Measurements from ENCODE around the gene TECPR2.
"Not testable (repeated sequence)": the region's sequence is repeated elsewhere in the genome, so short reads cannot be mapped to it uniquely, and the experiment has no call there.

TECPR2 gene

GRCh38 chr14:102514987-102515733 is 152.4 kb downstream of the TECPR2 start:
- H3K27me3 ChIP-seq (ENCODE audit: low read depth) = no peaks in the 10 kb centered on the region
- in situ Hi-C loops (cut with MboI; ENCODE audit: low sequenced_read_pairs) = loop anchor here (10.0 to 25.0 kb wide), 2 partner anchors 280 to 553 kb away; partner anchors contain the start of gene DYNC1H1
- DNase-seq (ENCODE audit: low spot score in 2 of 2) = no peak
- no peaks in the 10 kb centered on the region for H3K36me3 ChIP-seq (replicated peaks)
- no peak overlapping the region for H3K4me3 ChIP-seq
- no peaks in the 10 kb centered on the region for H3K9me3 ChIP-seq
- peaks cover 10% of the 10 kb centered on the region for H3K4me1 ChIP-seq

- no peaks in the 10 kb centered on the region for H3K36me3 ChIP-seq (replicated peaks)
- H3K4me1 ChIP-seq = peaks cover 4% of the 10 kb centered on the region
- in situ Hi-C loops (cut with MboI; ENCODE audit: low sequenced_read_pairs) = loop anchor here (10.0 to 25.0 kb wide), 2 partner anchors 282 to 554 kb away; partner anchors contain the start of gene DYNC1H1
- H3K27me3 ChIP-seq (ENCODE audit: low read depth) = no peaks in the 10 kb centered on the region
- DNase-seq (ENCODE audit: low spot score in 2 of 2) = peak; percentile 47 to 78
- peak overlapping the region; percentile 44 for H3K4me3 ChIP-seq
- no peaks in the 10 kb centered on the region for H3K9me3 ChIP-seq
These were observed 154.0 kb downstream of the TECPR2 start for GRCh38 chr14:102516531-102517391.

- Histone ChIP-seq H3K36me3 (replicated peaks) (no peaks in the 10 kb centered on the region), H3K9me3 (no peaks in the 10 kb centered on the region), H3K4me3 (peak overlapping the region; percentile 44), H3K4me1 (peaks cover 4% of the 10 kb centered on the region), H3K27me3 (ENCODE audit: low read depth) (no peaks in the 10 kb centered on the region)
- DNase-seq (ENCODE audit: low spot score in 2 of 2) = peak in 1 of 2 experiments; percentile 41
- in situ Hi-C loops (cut with MboI; ENCODE audit: low sequenced_read_pairs) = loop anchor here (10.0 to 25.0 kb wide), 2 partner anchors 283 to 555 kb away; partner anchors contain the start of gene DYNC1H1
These were observed 154.8 kb downstream of the TECPR2 start for GRCh38 chr14:102517392-102518062.

GRCh38 chr14:102518063-102518648 is 155.4 kb downstream of the TECPR2 start:
- in situ Hi-C loops (cut with MboI; ENCODE audit: low sequenced_read_pairs) = loop anchor here (10.0 to 25.0 kb wide), 2 partner anchors 283 to 556 kb away; partner anchors contain the start of gene DYNC1H1
- peaks cover 4% of the 10 kb centered on the region for H3K4me1 ChIP-seq
- H3K36me3 ChIP-seq (replicated peaks) = no peaks in the 10 kb centered on the region
- DNase-seq (ENCODE audit: low spot score in 2 of 2) = no peak
- no peaks in the 10 kb centered on the region for H3K27me3 ChIP-seq (ENCODE audit: low read depth)
- H3K4me3 ChIP-seq = no peak overlapping the region
- H3K9me3 ChIP-seq = no peaks in the 10 kb centered on the region

- DNase-seq (ENCODE audit: low spot score in 2 of 2); H3K27me3 ChIP-seq (ENCODE audit: low read depth); H3K9me3 ChIP-seq; H3K4me1 ChIP-seq; H3K4me3 ChIP-seq; H3K36me3 ChIP-seq (replicated peaks): not testable (repeated sequence)
- in situ Hi-C loops (cut with MboI; ENCODE audit: low sequenced_read_pairs) = loop anchor here (10.0 to 25.0 kb wide), 2 partner anchors 285 to 557 kb away; partner anchors contain the start of gene DYNC1H1
These were observed 157.0 kb downstream of the TECPR2 start for GRCh38 chr14:102519709-102520108.

GRCh38 chr14:102523200-102523568 is 160.4 kb downstream of the TECPR2 start:
- no peak for DNase-seq (ENCODE audit: low spot score in 2 of 2)
- no peaks in the 10 kb centered on the region for H3K36me3 ChIP-seq (replicated peaks)
- H3K9me3 ChIP-seq = no peaks in the 10 kb centered on the region
- no peaks in the 10 kb centered on the region for H3K27me3 ChIP-seq (ENCODE audit: low read depth)
- peaks cover 18% of the 10 kb centered on the region for H3K4me1 ChIP-seq
- in situ Hi-C loops (cut with MboI; ENCODE audit: low sequenced_read_pairs) = loop anchor here (25.0 kb wide), 1 partner anchor 561 kb away; the partner anchor contains the start of gene DYNC1H1
- H3K4me3 ChIP-seq = no peak overlapping the region

- H3K9me3 ChIP-seq = no peaks in the 10 kb centered on the region
- no peak for DNase-seq (ENCODE audit: low spot score in 2 of 2)
- peak overlapping the region; percentile 10; the same call in 1 of the 2 replicates for H3K4me3 ChIP-seq
- H3K4me1 ChIP-seq = peaks cover 18% of the 10 kb centered on the region
- H3K36me3 ChIP-seq (replicated peaks) = no peaks in the 10 kb centered on the region
- in situ Hi-C loops (cut with MboI; ENCODE audit: low sequenced_read_pairs) = loop anchor here (25.0 kb wide), 1 partner anchor 562 kb away; the partner anchor contains the start of gene DYNC1H1
- H3K27me3 ChIP-seq (ENCODE audit: low read depth) = no peaks in the 10 kb centered on the region
These were observed 161.1 kb downstream of the TECPR2 start for GRCh38 chr14:102523569-102524450.

- peaks cover 18% of the 10 kb centered on the region for H3K4me1 ChIP-seq
- DNase-seq (ENCODE audit: low spot score in 2 of 2) = peak; percentile 99 to 100
- no peaks in the 10 kb centered on the region for H3K9me3 ChIP-seq
- peak overlapping the region; percentile 40 for H3K4me3 ChIP-seq
- no peaks in the 10 kb centered on the region for H3K36me3 ChIP-seq (replicated peaks)
- in situ Hi-C loops (cut with MboI; ENCODE audit: low sequenced_read_pairs) = loop anchor here (25.0 kb wide), 1 partner anchor 562 kb away; the partner anchor contains the start of gene DYNC1H1
- no peaks in the 10 kb centered on the region for H3K27me3 ChIP-seq (ENCODE audit: low read depth)
These were observed 161.9 kb downstream of the TECPR2 start for GRCh38 chr14:102524451-102525218.

GRCh38 chr14:102525219-102525928 is 162.6 kb downstream of the TECPR2 start:
- no peaks in the 10 kb centered on the region for H3K9me3 ChIP-seq
- in situ Hi-C loops (cut with MboI; ENCODE audit: low sequenced_read_pairs) = no loop called here
- peak overlapping the region; percentile 40 for H3K4me3 ChIP-seq
- H3K36me3 ChIP-seq (replicated peaks) = no peaks in the 10 kb centered on the region
- no peaks in the 10 kb centered on the region for H3K27me3 ChIP-seq (ENCODE audit: low read depth)
- H3K4me1 ChIP-seq = peaks cover 19% of the 10 kb centered on the region
- DNase-seq (ENCODE audit: low spot score in 2 of 2) = peak; percentile 72 to 73

GRCh38 chr14:102525929-102526497 is 163.3 kb downstream of the TECPR2 start:
- H3K4me1 ChIP-seq = peaks cover 24% of the 10 kb centered on the region
- no peaks in the 10 kb centered on the region for H3K27me3 ChIP-seq (ENCODE audit: low read depth)
- H3K36me3 ChIP-seq (replicated peaks) = no peaks in the 10 kb centered on the region
- H3K9me3 ChIP-seq = no peaks in the 10 kb centered on the region
- peak overlapping the region; percentile 40 for H3K4me3 ChIP-seq
- in situ Hi-C loops (cut with MboI; ENCODE audit: low sequenced_read_pairs) = no loop called here
- no peak for DNase-seq (ENCODE audit: low spot score in 2 of 2)
